Left colon (tissue), 2 donors: ENCODE measurements around the gene SNCAIP. TPM values are rescaled to one million over a fixed set of nuclear protein-coding genes. Genes with fewer than 3 reads are reported as not detected.

Experiments
- ATAC-seq: fragments of 200-7000 bp; cut with Tn5 transposase; one replicate; pipeline ENCODE4 v1.9.1; 2020; ENCODE audit warnings: mild to moderate bottlenecking, moderate library complexity
- DNase-seq, 2 donors: peaks; one replicate each; pipeline ENCODE4 v3.0.0-alpha.2; 2020
- intact Hi-C, 2 donors: fragments of 100-400 bp; cut with DNase I in 1 of 2; cut with micrococcal nuclease in 1 of 2; formaldehyde crosslinking; loops; one replicate each; pipeline versions ENCODE4 v1.11.2 to v1.14.0; 2022; cut with DNase I, micrococcal nuclease
- total RNA-seq, 2 donors: library from RNA; stranded (reverse); fragmentation: NEBNext Ultra II Directional; extraction: Animal tissue kit (Norgen Biotek cat#: 25700); gene quantifications; one replicate each; pipeline ENCODE4 v1.2.1, GENCODE V29; 2021
- donor health status: DM: no; HTN: no; CAD: no.
- donor health status: DM: yes; HTN: yes; CAD: no.

The SNCAIP gene
- total RNA-seq, 2 donors from 2014 or later, result 0.95 to 1.1 TPM

DNA sequence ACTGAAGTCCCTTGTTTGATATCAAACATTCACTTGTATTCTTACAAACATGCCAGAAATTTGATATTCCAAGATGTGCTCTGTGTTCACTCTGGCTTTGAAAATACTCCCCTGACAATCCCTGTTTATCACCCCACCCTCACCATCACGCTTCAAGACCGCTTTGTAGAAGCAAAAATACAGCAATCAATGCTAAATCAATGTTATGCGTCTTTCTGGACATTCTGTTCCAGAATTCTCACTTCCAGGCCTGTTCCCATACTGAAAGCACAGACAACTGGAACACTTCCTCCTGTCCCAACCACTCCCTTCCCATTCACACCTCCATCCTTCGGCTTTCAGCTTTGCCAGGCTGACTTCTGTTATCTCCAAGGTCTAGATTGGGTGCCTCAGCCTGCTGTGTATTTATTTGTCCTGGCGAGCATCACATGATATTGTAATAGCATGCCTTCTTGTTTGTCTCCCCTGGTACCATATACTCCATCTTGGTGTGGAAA is 72.8 kb downstream of the SNCAIP start:
- ATAC-seq (no peak), DNase-seq (no peak)
- intact Hi-C loops, result no loop called here

DNA sequence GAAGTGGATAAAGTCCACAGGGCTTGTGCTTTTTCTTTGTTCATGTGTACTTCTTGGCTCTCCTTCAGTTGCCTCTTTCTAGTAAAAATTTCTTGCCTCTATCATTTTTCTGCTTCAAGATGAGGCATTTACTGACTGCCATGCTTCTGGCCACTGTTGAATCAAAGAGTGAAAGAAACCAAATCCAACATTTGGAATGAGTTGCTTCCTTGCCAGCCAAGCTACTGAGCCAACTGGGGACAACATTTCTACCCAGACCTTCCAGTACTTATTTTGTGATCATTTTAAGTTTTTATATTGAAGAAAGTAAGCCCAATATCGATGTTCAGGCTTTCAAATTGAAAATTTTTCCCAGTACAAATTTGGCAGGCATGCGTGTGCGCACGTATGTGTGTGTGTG is 73.2 kb downstream of the SNCAIP start:
- DNase-seq (no peak), ATAC-seq (no peak)
- intact Hi-C loops, result no loop called here

DNA sequence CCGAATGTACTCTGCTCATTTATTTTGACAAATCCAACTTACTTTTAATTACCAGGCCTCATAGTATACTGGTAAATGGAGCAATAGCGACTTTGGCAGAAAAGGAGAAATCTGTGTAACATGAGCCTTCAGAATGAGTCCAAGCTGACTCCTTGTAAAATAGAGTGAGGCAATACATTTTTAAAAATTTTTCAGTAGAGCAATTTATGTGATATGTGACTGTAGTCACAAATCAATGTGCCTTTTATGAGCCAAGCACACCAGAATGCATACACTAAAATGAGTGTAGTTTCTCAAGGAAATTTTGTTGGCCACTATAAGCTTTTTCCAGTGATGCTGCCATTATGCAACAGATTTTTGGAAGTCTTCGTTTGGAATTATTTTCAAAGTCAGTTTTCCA is 73.8 kb downstream of the SNCAIP start:
- DNase-seq (no peak), ATAC-seq (no peak)
- intact Hi-C loops, result no loop called here

DNA sequence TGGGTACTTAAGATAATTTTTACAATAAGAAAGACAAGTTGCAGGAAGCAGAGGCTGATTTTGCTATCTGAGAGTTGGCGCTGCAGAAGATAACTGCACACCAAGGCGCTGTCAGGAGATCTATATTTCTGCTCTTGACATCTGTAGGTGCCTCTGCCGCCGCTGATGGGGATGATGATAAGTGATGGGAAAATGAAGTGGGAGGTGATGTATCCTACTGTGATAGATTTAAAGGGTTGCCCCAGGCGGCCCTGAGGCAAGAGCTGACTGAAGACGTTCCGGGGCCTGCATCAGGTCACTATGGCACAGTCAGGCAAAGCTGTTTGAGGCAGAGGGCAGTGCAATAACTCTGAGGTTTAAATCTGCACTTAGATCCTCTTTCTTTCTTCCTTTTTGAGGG is 78.1 kb downstream of the SNCAIP start:
- intact Hi-C loops, result no loop called here
- ATAC-seq, result no peak
- DNase-seq, result no peak

DNA sequence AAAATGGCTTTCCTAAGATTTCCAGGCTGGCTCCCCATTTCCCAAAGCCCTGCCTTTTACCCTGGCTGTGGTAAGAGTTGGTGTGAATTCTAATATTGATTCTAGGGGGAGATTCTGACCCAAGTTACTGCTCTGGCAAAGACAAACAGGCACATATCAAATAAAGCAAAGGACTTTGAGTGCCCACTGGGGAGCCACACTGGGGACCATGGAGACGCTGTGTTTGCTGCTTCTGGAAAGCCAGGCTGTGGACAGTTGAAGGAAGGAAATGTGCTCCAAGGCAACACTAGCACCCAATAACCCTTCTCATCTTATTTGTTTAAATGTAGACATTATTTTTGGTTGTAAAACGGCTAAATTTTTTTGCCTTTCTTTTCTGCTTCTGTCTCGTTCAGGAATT is 78.7 kb downstream of the SNCAIP start:
- no peak for DNase-seq
- no peak for ATAC-seq
- intact Hi-C loops, result no loop called here

DNA sequence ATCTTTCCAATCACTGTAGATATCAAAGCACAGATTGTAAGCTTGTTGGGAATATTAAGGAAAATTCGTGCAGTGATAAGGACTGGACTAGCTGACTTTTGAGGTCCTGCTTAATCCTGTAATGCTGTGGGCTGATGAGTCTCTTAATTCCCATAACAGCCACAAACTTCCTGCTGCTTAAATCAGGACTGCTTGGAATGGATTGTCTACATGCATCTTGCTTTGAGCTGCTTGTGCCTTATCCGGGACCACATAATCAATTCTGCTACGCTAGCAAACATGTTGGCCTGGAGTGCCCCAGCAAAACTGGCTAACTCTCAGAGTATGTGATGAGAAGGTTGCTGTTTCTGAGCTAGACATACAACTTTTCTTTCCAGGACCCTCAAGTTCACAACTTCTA is 79.6 kb downstream of the SNCAIP start:
- intact Hi-C loops, result no loop called here

DNA sequence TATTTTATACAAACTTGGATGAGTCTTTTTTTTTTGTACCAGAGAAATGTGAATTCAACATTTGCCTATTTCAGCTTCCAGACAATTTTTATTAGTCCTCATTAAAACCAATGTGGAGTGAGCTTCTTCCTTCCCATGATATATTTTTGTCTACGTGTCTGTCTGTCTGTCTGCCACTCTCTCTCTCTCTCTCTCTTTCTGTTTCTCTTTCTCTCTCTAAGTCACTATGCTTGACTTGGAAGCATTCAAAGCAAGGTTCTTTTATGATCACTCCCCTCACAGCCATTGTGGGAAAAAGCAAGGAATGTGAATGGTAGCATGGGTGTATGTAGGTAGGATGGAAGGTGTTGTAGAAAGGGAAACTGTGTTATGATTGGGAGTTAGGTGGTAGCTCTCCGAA is 80.2 kb downstream of the SNCAIP start:
- no peak for DNase-seq
- no peak for ATAC-seq
- intact Hi-C loops, result no loop called here

More for the DNA sequence above, 79.6 kb downstream of the SNCAIP start:
- DNase-seq, result no peak
- ATAC-seq, result no peak

DNA sequence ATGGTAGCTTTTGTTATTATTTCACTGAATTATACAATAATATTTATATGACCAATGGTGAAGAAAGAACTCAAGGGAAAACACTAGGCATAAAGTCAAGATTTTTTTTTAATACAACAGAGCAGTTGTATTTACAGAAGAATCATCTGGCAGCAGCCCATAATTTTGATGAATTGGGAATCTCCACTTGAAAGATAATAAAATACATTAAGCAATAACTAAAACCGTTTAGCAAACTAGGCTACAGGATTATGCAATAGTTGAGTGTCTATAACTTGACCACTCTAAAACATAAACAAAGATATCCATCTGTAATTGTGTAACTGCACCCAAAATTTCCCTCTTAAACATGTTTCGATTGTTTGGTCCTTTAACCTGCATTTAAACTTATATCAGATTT is 80.8 kb downstream of the SNCAIP start:
- intact Hi-C loops, result no loop called here
- DNase-seq, result no peak
- ATAC-seq, result no peak

DNA sequence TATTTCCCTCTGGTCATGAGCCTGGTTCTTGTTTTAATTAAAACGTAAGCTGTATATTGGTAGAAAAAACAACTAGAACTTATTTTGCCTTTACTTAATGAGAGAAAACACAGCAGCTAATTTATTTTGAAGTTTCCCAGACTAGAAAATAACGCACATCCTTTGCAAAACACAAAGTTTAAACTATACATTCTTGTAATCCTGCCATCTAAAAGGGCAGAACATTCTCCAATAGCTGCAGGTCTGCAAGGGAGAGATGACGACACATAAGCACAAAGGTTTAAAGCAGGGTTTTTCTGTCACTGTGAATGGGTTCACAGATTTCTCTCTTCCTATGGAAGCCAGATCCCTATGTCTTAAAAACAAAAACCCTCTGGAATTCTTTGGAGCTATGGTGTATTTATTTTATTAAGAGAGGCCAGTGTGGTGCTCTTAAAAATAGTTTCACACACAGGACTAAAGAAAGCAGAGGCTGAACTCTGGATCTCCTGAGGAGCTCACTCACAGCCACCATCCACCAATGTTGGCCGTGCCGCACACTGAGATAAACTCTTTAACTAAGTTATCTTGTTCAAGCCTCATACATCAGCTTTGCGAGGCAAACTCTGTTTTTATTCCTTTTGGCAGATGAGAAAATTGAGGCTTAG is 82.4 kb downstream of the SNCAIP start:
- no peak for ATAC-seq
- DNase-seq, result no peak
- intact Hi-C loops, result no loop called here

DNA sequence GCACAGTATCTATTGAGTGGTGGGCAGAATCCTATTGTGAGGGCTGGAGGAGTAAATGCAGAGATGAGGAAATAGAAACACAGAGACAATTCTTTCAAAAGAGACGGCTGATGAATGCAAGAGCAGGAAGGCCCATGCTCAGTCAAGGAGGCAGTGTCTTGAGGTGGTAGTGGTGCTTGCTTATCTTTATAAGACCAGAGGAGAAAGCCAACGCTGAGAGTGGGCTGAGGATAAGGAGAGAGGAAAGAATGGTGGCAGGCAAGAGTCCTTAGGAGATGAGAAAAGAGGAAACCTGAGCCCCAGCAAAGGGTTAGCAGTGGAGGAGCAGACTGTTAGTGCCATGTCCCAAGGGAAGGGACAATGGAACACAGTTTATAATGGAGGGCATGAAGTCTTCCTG is 86.0 kb downstream of the SNCAIP start:
- intact Hi-C loops, result no loop called here
- no peak for DNase-seq
- ATAC-seq, result no peak

DNA sequence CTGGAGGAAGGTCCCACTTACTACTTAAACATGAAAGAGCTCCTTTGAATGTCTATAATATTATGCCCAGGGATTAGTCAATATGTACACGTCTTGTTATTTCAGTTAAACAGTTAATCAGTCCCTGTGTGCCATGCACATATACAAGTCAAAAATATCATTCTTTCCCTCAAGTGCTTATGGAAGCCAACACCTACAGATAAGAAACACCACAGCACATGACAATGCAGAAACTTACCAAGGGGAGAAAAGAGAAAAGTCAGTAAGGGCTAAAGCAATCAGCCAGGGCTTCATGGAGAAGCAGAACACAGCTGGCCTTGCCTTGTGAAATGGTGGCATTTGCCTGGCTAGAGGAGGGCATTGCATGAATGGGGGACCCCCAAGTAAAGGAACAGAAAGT is 88.3 kb downstream of the SNCAIP start:
- intact Hi-C loops, result no loop called here
- ATAC-seq, result no peak
- no peak for DNase-seq

DNA sequence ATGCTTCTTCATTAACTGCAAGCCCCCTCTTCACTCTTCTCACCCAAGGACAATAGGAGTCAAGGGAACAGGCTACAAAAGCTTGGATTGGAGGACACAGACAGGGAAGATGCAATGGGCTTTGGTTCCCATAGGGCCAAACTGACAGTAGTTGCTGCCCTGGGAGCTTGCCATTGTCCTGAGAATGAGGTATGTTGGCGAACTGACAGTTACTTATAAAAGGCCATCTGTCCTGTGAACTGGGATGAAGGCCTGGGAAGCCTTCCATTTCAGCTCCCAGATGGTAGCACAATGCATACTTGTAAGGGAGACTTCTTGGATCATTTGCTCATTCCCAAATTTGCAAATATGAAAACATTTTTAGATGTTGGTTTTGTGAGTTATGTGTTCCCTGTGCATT is 88.9 kb downstream of the SNCAIP start:
- intact Hi-C loops, result no loop called here
- ATAC-seq (no peak), DNase-seq (no peak)

DNA sequence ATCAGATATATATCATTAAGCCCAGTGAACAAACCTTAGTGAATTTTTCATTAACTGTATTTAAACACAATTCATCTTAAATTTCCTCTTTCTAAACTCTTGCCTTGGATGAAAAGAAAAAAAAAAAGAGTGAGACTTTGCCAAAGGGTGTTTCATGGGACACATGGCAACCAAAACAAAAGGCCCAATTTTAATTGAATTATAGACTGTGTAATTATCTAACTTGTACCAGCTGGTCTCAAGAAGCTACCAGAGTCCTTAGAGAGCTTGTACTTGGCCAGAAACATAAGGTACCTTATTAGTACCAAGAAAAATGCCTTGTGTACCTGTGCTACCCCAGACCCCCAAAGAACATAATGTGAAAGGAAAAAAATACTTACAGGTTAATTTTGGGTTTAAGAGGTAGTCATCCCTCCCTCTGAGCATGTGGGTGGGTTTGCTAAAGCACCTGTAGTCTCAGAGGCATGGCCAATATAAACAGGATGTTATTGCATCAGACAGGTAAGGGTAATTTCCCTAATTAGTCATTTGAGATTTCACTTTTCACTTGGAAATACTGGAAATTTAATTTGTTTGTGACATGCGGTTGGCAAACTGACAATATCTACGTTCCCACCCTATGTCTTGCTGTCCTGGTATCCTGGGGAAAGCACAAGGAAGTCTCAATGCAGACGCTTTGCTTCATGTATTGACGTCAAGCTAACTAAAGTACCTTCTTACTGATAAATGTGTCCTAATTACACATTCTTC is 90.1 kb downstream of the SNCAIP start:
- intact Hi-C loops, result no loop called here
- DNase-seq, result no peak
- no peak for ATAC-seq

DNA sequence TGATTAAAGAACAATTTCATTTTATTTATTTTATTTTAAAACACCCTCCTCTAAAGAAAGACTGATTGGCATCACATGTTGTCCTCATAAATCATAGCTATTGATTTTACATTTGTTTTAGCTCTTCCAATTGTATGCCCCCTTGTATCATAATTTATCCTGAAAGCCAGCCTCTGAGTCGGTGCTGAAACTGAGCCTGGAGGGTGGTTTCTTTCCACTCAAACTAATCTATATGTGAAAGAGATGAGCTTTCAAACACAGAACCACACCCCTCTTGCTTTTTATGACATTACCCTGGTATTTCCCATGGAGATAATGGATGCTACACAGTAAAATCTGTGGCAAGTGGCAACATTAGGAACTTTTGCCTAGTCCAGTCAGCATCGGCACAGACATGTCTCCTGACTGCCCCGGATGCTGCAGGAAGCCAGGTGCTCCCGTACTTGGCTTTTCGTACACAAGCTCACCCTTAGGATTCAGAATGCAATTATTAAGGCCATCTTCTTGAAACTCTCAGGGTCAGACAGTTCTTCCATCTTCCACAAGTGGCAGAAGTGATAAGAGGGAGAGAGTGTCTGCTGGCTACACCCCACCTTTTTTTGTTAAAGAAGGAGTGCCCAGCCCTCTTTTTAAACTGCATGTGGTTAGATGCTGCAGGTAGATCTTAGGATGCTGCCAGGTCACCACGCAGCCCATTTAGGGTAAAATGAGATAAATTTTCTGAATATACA is 91.1 kb downstream of the SNCAIP start:
- DNase-seq (no peak), ATAC-seq (no peak)
- intact Hi-C loops, result no loop called here

DNA sequence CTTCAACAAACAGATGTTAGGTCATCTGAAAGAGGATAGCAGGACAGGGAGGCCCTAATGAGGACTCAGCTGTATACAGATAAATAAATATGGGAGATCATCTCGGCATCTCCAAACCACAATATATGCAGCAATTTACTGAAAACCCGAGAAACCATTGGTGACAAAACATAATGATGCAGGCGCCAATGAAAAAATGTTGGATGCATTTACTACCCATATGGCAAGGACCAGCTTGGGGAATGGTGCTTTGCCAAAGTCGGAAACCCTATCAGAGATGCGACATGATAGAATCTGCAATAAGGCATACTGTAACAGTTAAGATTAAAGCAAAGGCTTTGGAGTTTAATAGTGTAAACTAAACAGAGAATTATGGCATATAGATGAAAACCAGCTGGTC is 92.0 kb downstream of the SNCAIP start:
- ATAC-seq, result no peak

DNA sequence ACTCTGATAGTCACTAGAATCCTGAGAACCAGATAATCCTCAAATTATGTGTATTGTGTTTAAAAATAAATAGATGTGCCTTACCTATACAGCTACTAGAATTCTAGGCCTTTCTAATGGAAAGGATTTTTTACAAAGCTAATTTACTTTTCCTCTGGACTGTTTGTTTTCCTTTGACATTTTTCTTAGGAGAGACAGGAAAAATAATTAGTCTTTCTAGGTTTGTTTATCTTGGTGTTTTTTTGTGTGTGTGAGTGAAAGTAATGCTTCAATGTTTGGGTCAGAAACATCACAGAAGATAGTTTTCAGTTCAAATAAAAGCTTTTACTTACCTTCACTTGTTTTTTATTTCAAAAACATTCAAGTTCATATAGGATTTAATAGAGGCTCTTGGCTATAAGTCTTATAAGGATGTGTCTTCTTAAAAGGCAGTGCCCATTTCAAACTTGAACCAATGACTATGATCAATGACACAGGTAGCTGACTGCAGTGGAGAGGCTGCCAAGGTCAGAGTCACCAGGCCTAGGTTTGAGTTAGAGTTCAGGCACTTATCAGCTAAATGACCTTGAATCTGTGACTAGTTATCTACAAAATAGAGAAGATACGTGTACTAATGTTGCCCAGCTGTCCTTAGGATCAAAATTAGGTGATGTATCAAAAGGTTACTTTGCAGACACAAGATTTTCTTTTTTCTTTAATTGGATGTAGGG is 92.8 kb downstream of the SNCAIP start:
- no peak for DNase-seq
- intact Hi-C loops, result no loop called here
- no peak for ATAC-seq

More for the DNA sequence above, 92.0 kb downstream of the SNCAIP start:
- intact Hi-C loops, result no loop called here
- no peak for DNase-seq

DNA sequence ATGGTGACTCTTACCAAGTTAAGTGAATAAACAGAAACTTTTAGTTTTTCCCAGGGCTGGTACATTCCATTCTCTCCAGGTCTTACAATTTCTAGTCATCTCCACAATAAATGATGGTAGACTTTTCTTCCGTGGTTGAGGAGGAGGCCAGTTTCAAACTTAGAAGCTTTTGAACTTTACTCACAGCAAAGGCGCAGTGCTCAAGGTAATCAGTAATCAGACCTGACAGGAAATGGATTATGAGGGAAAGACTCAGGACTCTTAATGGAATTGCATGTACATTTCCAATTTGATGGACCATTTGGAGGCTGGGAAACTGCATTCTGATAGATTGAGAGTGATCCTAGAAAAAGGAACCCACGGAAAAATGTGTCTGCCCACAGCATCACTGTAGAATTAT is 93.7 kb downstream of the SNCAIP start:
- intact Hi-C loops, result no loop called here
- DNase-seq (no peak), ATAC-seq (no peak)

DNA sequence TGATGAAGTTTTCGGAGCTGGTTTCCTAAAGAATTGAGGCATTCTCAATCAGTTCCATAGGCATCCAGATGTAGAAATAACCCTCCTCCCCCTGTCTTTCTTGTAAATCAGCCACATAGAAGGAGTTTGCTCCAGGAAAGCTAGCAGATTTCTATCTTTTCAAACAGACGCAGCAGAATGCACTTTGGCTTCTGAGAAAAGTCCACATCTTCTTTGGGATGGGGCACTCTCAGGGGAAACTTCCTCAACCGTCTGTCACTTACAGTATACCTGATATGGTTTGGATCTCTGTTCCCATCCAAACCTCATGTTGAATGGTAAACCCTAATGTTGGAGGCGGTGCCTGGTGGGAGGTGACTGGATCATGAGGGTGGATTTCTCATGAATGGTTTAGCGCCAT is 94.1 kb downstream of the SNCAIP start:
- ATAC-seq (no peak), DNase-seq (no peak)
- intact Hi-C loops, result no loop called here

DNA sequence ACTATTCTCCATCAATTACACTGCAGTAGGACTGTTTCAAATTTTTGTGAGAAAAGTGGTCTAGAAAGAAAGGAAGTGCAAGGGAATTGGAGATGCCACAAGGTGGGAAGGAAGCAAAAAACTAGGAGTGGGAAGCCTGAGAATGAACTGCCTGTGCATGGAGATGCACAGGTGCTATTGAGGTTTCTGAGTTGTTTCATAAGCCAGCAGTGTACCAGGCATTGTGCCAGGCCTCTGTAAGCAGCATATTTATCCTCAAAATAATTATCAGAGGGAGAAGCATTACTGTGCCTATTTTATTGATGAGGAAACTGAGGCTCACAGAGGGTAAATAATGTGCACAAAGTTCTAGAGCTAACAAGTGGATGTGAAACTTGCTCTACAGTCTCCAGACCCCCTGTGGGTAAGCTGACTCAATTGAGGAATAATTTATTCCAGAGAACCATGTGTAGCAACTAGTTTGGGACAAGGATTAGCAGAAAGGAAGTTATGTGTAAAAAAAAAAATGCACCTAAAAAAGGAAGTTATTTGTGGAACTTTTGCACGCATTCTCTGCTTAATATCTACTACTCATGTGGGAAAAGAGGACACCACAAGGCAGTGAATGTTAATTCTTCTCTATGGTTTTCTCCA is 96.7 kb downstream of the SNCAIP start:
- intact Hi-C loops, result no loop called here
- DNase-seq (no peak), ATAC-seq (no peak)
